CD4-positive, alpha-beta T cell treated with Interferon alpha-2 for 1 hour (primary cell): ENCODE results near the gene SLC44A2.
"Not testable (repeated sequence)": the region's sequence is repeated elsewhere in the genome, so short reads cannot be mapped to it uniquely, and the experiment has no call there.

Source experiments
- DNase-seq, 2 donors: peaks; one replicate each; pipeline ENCODE4 v3.0.0-alpha.2; 2020 to 2022

SLC44A2 gene

DNA sequence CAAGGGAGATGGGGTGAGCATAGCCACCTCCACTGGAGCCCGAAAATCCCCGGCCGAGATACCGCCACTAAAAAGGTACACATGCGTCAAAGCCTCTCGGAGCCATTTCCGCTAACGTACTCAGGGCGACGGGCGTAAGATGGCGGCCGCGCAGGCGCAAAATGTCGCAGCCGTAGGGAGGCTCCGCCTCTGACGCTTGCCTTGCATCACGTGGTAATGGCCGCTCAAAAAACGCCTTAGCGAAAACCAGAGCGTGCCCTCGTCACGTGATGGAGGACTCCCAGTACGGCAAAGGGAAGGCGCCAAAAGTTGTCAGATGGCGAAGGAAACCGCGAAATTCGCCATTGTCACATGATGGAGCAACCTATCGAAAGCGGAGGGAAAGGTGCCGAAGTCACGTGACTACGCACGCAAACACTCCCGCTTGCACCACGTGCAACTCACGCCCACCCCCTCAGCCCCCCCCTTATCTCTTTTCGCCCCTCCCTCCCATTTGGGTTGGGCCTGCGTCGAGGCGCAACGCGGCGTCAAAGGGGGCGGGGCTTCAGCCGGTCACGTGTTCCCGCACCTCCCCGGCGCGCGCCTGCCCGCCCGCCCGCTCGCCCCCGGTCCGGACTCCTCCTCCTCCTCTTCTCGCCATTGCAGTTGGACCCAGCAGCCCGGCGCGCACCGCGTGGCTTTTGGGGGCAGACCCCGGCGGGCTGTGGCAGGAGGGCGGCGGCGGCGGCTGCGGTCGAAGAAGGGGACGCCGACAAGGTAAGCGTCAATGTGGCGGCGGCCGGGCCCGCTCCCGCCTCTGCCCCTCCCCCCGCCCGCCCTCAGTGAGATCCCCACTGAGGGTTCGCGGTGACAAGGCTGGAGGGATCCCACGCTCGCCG, 28.6 kb downstream of the SLC44A2 start, which contains the start of gene ILF3:
Gene ILF3 (plus strand): TSS at position 615 of the 878 bp plus-strand sequence. CDS start 16,260 bp downstream, outside the sequence.
- DNase-seq: peak; percentile 100

DNA sequence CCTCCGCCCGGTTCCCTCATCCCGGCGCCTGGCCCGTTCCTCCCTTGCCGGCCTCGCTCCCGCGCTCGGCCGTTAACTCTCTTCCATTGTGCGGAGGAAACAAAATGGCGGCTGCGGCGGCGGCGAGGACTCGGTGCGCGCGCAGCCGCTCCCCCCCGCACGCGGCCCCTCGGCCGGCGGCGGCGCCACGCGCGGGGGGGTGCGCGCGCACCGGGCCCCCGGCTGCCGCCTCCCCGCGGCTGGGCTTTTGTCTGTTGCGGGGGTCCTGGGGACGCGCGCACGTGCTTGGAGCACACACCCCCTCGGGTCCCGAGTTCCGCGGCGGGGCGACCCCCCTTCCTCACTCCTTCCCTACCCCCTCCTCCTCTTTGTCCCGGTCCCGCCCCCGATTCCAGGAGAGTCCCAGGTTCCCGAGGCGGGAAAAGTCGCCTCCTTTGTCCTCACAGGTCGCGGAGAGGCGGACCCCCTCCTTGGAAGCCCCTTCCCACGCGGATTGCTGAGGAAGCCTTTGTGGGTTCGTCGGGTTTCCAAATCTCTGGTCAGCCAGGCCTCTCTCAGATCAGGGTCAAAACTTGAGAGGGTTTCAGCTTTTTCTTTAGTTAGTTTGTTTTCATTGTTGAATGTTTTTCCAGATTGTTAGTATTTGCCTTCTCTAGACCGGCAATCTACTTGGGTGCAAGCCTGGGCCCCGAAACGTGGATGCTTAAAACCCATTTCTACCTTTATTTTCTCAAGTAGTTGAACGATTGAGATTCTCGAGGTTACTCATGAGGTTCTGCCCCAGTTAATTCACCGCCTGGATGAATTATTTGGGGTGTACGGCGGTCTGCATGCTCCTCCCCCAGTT, 29.5 kb downstream of the SLC44A2 start:
- peak; percentile 59 to 79 for DNase-seq

DNA sequence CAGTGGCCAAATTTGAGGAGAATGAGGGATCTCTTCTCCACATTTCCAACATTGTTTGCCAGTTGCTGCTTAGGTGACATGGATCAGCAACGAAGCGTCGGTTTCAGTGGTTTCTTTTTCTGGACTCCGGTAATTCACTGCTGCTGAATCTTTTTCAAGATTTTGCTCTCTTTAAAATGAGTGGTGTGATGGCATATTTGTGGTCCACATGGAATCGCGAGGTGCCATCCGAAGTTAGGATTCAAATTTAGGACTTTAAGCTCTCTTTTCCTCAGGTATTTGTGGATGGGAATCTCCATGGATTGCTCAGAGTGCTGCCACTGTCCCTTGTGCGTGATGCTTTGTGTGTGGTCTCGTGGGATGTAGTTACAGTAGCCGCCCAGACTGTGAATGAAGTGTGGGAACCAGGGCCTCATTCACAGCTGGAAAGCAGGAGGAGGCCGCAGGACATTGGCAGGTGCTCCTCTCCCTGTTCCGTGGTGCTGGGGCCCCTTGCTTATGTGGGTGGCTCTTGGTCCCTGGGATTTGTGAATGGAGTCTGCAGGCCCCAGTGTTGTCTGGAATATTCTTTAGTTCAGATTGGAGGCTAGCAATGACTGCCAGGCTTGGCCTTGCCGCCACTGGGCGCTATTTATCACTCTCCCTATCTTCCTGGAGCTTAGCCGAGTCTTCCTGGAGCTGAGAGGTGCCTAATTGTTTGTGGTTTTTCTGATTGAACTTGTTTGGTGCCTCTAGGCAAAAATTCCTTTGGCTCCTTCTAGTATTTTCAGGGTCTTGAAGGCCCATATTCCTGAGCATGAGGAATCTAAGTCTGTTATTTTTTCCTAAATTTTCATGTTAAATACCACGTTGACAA, 30.3 kb downstream of the SLC44A2 start:
- peak in 1 of 2 donors; percentile 22 for DNase-seq

DNA sequence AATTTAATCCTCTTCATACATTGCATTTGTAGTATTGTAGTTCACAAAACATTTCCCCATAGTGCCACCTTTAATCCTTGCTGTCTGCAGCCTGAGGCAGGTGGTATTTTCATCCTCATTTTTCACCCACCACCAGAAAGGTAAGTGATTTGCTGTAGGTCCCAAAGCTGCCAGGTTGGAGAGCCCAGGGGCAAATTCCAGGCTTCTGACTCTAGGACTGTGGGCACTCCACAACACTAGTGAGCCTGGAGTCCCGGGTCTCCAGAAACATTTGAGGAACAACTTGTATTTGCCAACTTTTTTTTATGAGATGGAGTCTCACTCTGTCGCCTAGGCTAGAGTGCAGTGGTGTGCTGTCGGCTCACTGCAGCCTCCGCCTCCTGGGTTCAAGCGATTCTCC, 35.0 kb downstream of the SLC44A2 start:
- no peak for DNase-seq

DNA sequence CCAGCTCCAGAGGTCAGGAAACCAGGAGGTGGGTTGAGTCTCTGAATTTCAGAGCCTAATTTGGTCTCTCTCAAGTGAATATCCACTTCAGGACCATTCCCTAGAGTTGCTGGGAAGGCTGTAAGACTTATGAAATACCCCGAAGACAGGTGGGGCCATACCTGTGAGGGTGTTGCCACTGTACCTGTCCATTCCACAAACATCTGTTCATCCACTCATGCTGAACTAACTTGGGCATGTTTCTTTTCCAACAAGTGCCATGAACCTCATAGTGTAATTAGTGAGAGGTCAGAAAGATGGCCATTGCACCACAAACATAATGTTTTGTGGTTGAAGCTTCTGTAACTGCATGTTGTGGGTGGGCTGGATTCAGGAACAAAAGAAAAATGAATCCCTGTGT, 36.6 kb downstream of the SLC44A2 start:
- no peak for DNase-seq

DNA sequence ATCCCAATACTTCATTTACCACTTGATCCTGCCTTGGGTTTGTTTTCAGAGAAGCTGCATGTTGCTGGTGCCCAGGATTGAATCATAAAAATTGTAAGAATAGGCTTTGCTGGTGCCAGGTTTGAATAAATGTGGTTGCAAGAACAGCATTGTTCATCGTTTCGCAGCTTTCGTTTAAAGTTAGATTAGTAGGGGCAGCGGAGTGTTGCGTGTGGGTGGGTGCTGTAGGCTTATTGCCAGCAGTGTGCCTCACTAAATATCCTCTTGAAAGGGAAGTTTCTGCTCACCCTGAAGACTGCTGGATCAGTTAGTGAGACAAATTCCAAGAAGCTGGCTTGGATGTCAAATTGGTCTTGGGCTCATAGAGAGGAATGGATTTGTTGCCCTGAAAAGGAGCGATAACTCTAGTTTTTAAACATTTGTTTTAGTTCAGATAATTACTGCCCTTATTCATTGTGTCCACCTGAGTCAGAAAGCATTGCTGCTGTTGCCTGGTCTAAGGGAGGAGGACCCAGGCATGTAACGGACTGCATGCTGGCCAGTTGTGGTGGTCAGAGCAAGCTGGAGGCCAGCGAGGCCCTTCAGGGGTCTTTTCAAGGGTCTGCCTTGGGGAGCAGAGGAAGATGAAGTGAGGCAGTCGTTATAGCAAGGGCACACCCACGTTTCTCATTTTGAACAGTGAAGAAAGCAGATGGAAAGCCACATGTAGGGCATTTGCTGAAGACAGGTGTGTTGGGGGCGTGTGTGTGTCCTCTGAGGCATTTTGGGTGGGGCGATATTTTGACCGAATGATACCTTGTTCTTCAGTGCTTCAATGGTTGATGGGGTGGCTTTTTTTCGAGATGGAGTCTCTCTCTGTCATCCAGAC, 37.3 kb downstream of the SLC44A2 start:
- no peak for DNase-seq

DNA sequence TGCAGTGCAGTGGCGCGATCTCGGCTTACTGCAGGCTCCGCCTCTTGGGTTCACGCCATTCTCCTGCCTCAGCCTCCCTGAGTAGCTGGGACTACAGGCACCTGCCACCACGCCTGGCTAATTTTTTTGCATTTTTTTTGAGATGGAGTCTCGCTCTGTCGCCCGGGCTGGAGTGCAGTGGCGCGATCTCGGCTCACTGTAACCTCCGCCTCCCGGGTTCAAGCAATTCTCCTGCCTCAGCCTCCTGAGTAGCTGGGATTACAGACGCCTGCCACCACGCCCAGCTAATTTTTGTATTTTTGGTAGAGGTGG, 37.9 kb downstream of the SLC44A2 start:
- DNase-seq: not testable (repeated sequence)

DNA sequence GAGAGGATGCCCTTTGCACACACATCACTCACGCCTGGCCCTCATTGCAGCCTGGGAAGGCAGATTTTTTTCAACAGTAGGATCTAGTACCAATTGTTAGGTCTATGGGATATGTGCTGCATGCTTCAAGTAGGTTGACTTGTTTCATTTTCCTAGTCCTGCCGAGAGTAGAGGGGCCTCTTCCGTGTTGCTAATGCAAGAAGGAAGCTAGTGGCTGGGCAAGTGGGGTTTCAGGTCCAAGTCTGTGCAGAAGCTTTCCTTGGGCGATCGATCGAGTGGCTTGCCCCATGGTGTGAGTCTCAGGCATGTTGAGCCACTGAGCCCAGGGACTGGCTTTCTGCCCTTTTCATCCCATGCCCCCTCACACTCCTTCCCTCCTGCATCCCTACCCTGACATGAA, 42.5 kb downstream of the SLC44A2 start:
- DNase-seq: no peak

DNA sequence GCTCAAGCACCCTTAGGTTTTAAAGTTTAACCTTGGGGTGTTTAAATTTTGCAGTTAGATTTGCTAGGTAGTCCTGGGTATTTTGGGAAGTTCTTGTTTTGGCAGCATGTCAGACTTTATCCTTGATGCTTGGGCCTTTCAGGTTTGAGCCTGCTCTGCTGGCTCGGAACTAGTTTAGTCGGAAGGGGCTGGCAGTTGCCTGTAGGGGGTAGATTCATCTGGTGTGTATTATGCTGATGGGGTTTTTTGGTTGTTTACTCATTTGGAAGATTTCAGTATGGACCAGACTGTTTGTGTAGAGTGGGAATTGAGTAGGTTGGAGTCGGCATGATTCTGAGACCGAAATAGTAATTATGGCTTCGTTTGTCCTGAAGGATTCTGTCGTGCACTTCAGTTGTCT, 43.9 kb downstream of the SLC44A2 start:
- no peak for DNase-seq

DNA sequence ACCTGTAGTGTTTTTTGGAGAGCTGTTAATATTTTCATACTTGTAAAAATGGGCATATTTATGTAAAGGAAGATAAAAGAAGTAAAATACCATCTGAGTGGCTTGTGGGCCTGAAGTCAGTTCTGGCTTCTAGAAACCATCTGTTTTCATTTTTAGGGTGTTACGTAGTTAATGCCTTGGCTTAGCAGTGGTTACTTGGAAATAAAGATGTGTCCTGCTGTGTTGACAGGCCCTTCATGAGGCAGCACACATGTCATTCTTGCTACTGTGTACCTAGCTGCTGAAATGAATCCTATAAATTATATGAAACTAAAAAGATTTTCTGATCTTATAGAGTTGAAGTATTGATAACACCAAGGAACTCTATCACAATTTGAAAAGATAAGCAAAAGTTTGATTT, 44.8 kb downstream of the SLC44A2 start:
- no peak for DNase-seq

DNA sequence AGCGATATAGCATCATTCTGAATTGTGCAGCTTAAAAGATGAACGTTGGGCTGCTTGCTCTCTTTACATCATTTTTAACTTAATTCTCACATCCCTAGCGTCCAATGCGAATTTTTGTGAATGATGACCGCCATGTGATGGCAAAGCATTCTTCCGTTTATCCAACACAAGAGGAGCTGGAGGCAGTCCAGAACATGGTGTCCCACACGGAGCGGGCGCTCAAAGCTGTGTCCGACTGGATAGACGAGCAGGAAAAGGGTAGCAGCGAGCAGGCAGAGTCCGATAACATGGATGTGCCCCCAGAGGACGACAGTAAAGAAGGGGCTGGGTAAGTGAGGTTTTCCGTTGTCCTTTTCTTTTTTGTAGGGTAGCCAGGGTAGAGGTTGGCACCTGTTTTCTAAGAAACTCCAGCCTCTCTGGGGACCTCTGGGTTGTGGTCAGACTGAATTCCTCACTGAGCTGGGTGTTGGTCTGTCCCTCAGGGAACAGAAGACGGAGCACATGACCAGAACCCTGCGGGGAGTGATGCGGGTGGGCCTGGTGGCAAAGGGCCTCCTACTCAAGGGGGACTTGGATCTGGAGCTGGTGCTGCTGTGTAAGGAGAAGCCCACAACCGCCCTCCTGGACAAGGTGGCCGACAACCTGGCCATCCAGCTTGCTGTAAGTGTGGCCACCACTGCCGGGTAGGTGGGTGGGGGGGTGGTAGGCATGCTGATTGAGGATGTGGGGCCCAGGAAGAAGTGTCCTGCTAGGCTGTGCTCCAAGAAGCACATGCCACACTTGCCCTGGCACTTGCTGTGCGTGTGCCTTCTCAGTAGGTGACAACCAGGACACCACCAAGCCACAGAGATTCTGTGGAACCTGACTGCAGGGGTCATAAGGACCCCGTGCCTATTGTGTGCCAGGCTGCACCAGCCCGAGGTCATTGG, 45.8 kb downstream of the SLC44A2 start:
- no peak for DNase-seq

DNA sequence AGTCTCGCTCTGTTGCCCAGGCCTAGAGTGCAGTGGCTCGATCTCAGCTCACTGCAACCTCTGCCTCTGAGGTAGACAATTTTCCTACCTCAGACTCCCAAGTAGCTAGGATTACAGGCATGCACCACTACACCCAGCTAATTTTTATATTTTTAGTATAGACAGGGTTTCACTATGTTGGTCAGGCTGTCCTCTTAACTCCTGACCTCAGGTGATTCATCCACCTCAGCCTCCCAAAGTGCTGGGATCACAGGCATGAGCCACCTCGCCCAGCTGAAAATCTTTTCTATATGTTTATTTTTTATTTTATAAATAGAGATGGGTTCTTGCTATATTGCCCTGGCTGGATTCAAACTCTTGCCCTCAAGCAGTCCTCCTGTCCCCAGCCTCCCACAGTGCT, 46.6 kb downstream of the SLC44A2 start:
- DNase-seq: not testable (repeated sequence)

DNA sequence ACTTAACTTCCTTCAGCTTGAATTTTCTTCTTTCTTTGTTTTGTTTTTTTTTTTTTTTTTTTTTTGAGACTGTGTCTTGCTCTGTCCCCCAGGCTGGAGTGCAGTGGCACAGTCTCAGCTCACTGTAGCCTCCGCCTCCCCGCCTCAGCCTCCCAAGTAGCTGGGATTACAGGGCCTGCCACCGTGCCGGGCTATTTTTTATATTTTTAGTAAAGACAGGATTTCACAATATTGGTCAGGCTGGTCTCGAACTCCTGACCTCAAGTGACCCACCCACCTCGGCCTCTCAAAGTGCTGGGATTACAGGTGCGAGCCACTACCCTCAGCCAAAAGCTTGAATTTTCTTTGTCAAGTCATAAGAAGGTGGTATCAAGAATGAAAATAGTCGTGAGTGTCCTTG, 49.9 kb downstream of the SLC44A2 start:
- not testable (repeated sequence) for DNase-seq

DNA sequence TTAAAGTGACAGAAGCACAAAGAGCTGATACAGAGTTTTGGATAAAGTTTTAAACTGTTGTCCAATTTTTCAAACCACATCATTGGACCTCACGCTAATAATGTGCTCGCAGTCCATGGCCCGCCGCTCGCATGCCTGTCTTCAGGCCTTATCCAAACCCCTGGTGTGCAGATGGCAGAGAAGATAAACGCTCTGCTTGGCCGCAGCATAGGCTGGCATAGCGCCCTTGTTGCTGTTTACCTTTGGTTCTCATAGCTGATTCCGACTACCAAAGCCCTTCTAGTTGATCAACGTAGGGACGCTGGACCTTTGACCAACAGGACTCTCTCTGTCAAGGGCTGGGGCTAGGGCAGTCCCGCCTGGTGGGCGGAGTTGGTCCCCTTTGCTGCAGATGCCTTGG, 52.4 kb downstream of the SLC44A2 start:
- DNase-seq: no peak

DNA sequence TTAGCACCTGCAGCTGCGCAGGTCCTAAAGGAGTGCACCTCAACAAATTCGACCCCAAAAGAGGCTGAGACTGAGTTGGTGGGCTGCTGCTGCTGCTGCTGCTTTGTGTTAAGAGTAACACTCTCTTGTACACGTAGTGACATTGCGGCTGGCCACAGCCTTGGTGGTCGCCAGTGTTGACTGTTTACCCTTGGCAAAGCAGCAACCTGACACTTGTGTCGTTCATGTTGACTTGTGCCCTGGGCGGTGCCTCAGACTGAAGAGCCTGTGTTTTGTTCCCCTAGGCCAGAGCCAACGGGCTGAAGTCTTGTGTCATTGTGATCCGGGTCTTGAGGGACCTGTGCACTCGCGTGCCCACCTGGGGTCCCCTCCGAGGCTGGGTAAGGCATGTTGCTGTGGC, 53.5 kb downstream of the SLC44A2 start:
- DNase-seq: no peak

DNA sequence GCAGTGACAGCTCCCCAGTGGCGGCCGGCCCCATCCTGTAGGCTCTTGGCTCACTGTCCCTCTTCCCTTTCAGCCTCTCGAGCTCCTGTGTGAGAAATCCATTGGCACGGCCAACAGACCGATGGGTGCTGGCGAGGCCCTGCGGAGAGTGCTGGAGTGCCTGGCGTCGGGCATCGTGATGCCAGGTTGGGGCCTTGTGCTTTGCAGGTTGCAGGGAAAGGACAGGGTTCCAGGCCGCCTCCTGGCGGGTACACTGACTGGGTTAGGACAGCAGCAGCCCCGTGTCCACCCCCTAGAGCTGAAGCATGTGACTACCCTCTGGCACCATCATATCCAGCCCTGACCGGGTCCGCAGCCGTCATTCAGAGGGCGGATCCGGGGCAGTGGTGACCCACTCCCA, 54.4 kb downstream of the SLC44A2 start:
- no peak for DNase-seq

DNA sequence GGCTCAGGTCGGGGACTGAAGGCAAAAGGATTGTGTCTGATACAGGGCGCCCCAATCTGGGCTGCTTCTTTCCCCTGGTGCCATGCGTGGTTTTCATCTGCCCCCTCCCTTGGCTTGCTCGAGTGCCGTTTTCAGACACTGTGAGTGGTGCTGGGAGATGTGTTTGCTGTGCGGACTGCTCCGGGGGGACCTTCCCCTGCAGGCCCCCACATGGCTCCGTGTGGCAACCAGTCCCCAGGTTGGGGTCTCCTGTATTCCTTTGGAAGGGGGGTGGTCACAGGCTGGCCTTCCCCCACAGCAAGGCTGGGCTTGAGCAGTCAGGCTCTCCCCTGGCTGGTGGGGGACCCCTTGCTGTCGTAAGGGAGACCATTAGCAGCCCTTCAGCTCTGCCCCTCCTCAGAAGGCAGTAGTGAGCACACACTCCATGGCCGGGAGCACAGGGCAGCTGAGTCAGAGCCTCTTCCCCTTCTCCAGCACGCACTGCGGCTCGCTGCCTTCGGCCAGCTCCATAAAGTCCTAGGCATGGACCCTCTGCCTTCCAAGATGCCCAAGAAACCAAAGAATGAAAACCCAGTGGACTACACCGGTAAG, 55.3 kb downstream of the SLC44A2 start:
- no peak for DNase-seq

DNA sequence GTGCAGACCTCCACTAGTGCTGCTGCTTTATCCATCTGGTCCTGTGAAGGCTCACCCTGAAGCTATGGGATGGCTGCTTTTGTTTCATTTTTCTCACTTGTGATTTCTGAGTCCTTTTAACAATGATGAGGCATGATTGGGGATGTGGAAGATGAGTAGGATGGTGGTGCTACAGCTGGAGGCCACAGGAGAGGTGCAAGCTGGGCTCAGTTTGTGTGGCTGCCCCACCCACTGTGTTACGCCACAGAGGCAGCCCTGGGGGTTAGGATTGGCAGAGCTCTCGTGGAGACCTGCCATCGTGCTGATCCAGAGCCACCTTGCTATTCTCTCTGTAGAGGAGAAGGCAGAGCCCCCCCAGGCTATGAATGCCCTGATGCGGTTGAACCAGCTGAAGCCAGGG, 56.3 kb downstream of the SLC44A2 start:
- DNase-seq: no peak

DNA sequence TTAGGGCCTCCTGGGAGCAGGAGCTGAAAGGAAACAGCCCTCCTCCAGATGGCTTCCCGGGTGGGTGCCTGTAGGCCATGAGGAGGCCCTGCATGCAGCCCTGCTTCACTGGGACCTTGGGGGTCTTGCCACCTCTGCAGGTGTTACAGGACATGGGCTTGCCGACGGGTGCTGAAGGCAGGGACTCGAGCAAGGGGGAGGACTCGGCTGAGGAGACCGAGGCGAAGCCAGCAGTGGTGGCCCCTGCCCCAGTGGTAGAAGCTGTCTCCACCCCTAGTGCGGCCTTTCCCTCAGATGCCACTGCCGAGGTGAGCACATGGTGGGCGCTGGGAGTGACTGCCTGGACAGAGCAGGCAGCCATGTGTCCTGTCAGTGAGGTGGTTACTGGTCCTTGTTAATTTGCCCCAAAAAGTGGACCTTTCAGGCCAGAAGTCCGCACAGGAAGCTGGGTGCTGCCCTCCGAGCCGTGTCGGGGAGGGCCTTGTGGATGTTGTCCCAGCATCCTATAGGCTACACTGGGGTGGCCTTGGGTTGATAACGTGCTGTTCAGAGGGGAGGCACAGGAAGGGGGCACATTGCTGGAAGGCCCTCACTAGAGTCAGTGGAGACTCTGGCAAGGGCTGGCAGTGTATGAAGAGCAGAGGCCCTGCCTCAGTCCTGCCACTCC, 57.2 kb downstream of the SLC44A2 start:
- no peak for DNase-seq

DNA sequence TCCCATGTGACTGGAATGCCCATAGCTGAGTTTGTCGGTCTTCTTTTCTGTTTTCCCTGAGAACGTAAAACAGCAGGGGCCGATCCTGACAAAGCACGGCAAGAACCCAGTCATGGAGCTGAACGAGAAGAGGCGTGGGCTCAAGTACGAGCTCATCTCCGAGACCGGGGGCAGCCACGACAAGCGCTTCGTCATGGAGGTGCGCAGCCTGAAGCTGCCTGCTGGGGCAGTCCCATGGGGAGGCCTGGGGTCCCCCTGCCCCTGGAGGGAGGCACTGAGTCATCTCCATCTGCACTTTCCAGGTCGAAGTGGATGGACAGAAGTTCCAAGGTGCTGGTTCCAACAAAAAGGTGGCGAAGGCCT, 57.7 kb downstream of the SLC44A2 start:
- DNase-seq: no peak
